ENCODE data around the gene DCTN1.
A peak's percentile ranks its signal among the peaks of the same experiment; 100 is the strongest.
"Not testable (repeated sequence)": the region's sequence is repeated elsewhere in the genome, so short reads cannot be mapped to it uniquely, and the experiment has no call there.

Gene DCTN1

GRCh38 chr2:74379851-74380789, at the start of gene DCTN1:
Gene DCTN1 (minus strand): TSS chr2:74380311. CDS start chr2:74380037, 274 bp downstream.
- H3K27me3 Mint-ChIP-seq = no peaks in the 10 kb centered on the region
- no peaks in the 10 kb centered on the region for H3K9me3 Mint-ChIP-seq
- H3K27ac Mint-ChIP-seq = no peak within 1 kb of the TSS
- H3K4me1 Mint-ChIP-seq = peaks cover 38% of the 10 kb centered on the region
- H3K4me3 Mint-ChIP-seq = peak within 1 kb of the TSS; percentile 74
- peaks cover 7% of the 10 kb centered on the region for H3K36me3 Mint-ChIP-seq

- H3K9me3 Mint-ChIP-seq = no peaks in the 10 kb centered on the region
- no peaks in the 10 kb centered on the region for H3K4me1 Mint-ChIP-seq
- no peak overlapping the region for H3K27ac Mint-ChIP-seq
- H3K4me3 Mint-ChIP-seq = no peak overlapping the region
- H3K27me3 Mint-ChIP-seq = no peaks in the 10 kb centered on the region
- peaks cover 5% of the 10 kb centered on the region for H3K36me3 Mint-ChIP-seq
Observed at GRCh38 chr2:74428675-74429074, 48.6 kb upstream of the DCTN1 start.

GRCh38 chr2:74427551-74427950, 47.4 kb upstream of the DCTN1 start:
- no peak overlapping the region for H3K4me3 Mint-ChIP-seq

GRCh38 chr2:74426181-74426758, 46.2 kb upstream of the DCTN1 start:
- Mint-ChIP-seq H3K4me1 (peaks cover 15% of the 10 kb centered on the region), H3K36me3 (peaks cover 5% of the 10 kb centered on the region), H3K9me3 (no peaks in the 10 kb centered on the region), H3K4me3 (no peak overlapping the region), H3K27me3 (no peaks in the 10 kb centered on the region), H3K27ac (no peak overlapping the region)

More at GRCh38 chr2:74427551-74427950, 47.4 kb upstream of the DCTN1 start:
- Mint-ChIP-seq H3K36me3 (peaks cover 5% of the 10 kb centered on the region), H3K4me1 (peaks cover 8% of the 10 kb centered on the region), H3K9me3 (no peaks in the 10 kb centered on the region), H3K27ac (no peak overlapping the region), H3K27me3 (no peaks in the 10 kb centered on the region)

GRCh38 chr2:74425523-74425922, 45.4 kb upstream of the DCTN1 start:
- H3K36me3 Mint-ChIP-seq = peaks cover 5% of the 10 kb centered on the region
- H3K9me3 Mint-ChIP-seq = no peaks in the 10 kb centered on the region
- peaks cover 21% of the 10 kb centered on the region for H3K4me1 Mint-ChIP-seq
- no peak overlapping the region for H3K4me3 Mint-ChIP-seq
- no peaks in the 10 kb centered on the region for H3K27me3 Mint-ChIP-seq
- H3K27ac Mint-ChIP-seq = no peak overlapping the region

GRCh38 chr2:74424995-74425406, 44.9 kb upstream of the DCTN1 start:
- Mint-ChIP-seq H3K4me3 (no peak overlapping the region), H3K36me3 (peaks cover 5% of the 10 kb centered on the region), H3K27me3 (no peaks in the 10 kb centered on the region), H3K9me3 (no peaks in the 10 kb centered on the region), H3K27ac (no peak overlapping the region), H3K4me1 (peaks cover 27% of the 10 kb centered on the region)

- Mint-ChIP-seq H3K4me3 (no peak overlapping the region), H3K27ac (no peak overlapping the region), H3K36me3 (peaks cover 5% of the 10 kb centered on the region), H3K27me3 (no peaks in the 10 kb centered on the region), H3K4me1 (peaks cover 29% of the 10 kb centered on the region), H3K9me3 (no peaks in the 10 kb centered on the region)
Observed at GRCh38 chr2:74424139-74424992, 44.3 kb upstream of the DCTN1 start.

GRCh38 chr2:74423231-74424095, 43.4 kb upstream of the DCTN1 start:
- H3K4me3 Mint-ChIP-seq = peak overlapping the region; percentile 100

GRCh38 chr2:74421221-74421870, 41.2 kb upstream of the DCTN1 start, which contains the start of the genes C2orf81 and WDR54:
Gene C2orf81 (minus strand): TSS chr2:74421619. CDS start chr2:74421560, 59 bp downstream.
Gene WDR54 (plus strand): TSS chr2:74421730. CDS start chr2:74422154, 424 bp downstream.
- Mint-ChIP-seq H3K27me3 (no peaks in the 10 kb centered on the region), H3K36me3 (peaks cover 5% of the 10 kb centered on the region), H3K27ac (peak within 1 kb of the TSS; percentile 97), H3K9me3 (no peaks in the 10 kb centered on the region), H3K4me1 (peaks cover 29% of the 10 kb centered on the region), H3K4me3 (peak within 1 kb of the TSS; percentile 100)

More at GRCh38 chr2:74423231-74424095, 43.4 kb upstream of the DCTN1 start:
- peak overlapping the region; percentile 76 for H3K27ac Mint-ChIP-seq
- H3K4me1 Mint-ChIP-seq = peaks cover 29% of the 10 kb centered on the region
- H3K27me3 Mint-ChIP-seq = no peaks in the 10 kb centered on the region
- H3K9me3 Mint-ChIP-seq = no peaks in the 10 kb centered on the region
- peaks cover 5% of the 10 kb centered on the region for H3K36me3 Mint-ChIP-seq

- not testable (repeated sequence) for H3K36me3 Mint-ChIP-seq, H3K27me3 Mint-ChIP-seq, H3K9me3 Mint-ChIP-seq
- H3K4me3 Mint-ChIP-seq = peak overlapping the region; percentile 100
- H3K4me1 Mint-ChIP-seq = peaks cover 37% of the 10 kb centered on the region
- peak overlapping the region; percentile 79 for H3K27ac Mint-ChIP-seq
Observed at GRCh38 chr2:74420443-74421103, 40.5 kb upstream of the DCTN1 start.

GRCh38 chr2:74420006-74420405, 39.9 kb upstream of the DCTN1 start:
- Mint-ChIP-seq H3K36me3 (peaks cover 1% of the 10 kb centered on the region), H3K27me3 (no peaks in the 10 kb centered on the region), H3K4me3 (peak overlapping the region; percentile 54), H3K27ac (no peak overlapping the region), H3K9me3 (no peaks in the 10 kb centered on the region), H3K4me1 (peaks cover 41% of the 10 kb centered on the region)

GRCh38 chr2:74419345-74419744, 39.2 kb upstream of the DCTN1 start:
- H3K27me3 Mint-ChIP-seq = no peaks in the 10 kb centered on the region
- no peaks in the 10 kb centered on the region for H3K9me3 Mint-ChIP-seq
- H3K4me3 Mint-ChIP-seq = no peak overlapping the region
- H3K4me1 Mint-ChIP-seq = peaks cover 41% of the 10 kb centered on the region
- H3K27ac Mint-ChIP-seq = no peak overlapping the region
- H3K36me3 Mint-ChIP-seq = no peaks in the 10 kb centered on the region

- no peak overlapping the region for H3K27ac Mint-ChIP-seq
- no peaks in the 10 kb centered on the region for H3K9me3 Mint-ChIP-seq
- H3K36me3 Mint-ChIP-seq = no peaks in the 10 kb centered on the region
- peaks cover 48% of the 10 kb centered on the region for H3K4me1 Mint-ChIP-seq
- H3K4me3 Mint-ChIP-seq = no peak overlapping the region
- no peaks in the 10 kb centered on the region for H3K27me3 Mint-ChIP-seq
Observed at GRCh38 chr2:74418312-74418711, 38.2 kb upstream of the DCTN1 start.

GRCh38 chr2:74417763-74418162, 37.7 kb upstream of the DCTN1 start:
- H3K9me3 Mint-ChIP-seq = no peaks in the 10 kb centered on the region
- H3K27me3 Mint-ChIP-seq = no peaks in the 10 kb centered on the region
- H3K36me3 Mint-ChIP-seq = no peaks in the 10 kb centered on the region
- no peak overlapping the region for H3K27ac Mint-ChIP-seq
- peaks cover 45% of the 10 kb centered on the region for H3K4me1 Mint-ChIP-seq
- H3K4me3 Mint-ChIP-seq = no peak overlapping the region

Data from activated naive CD4-positive, alpha-beta T cell treated with anti-CD3 and anti-CD28 coated beads, Interleukin-2, amount 50 U/mL, for 24 hours (primary cell).